ENCODE results near the gene NPY4R.
"Not testable (repeated sequence)": the region's sequence is repeated elsewhere in the genome, so short reads cannot be mapped to it uniquely, and the experiment has no call there.

NPY4R gene

DNA sequence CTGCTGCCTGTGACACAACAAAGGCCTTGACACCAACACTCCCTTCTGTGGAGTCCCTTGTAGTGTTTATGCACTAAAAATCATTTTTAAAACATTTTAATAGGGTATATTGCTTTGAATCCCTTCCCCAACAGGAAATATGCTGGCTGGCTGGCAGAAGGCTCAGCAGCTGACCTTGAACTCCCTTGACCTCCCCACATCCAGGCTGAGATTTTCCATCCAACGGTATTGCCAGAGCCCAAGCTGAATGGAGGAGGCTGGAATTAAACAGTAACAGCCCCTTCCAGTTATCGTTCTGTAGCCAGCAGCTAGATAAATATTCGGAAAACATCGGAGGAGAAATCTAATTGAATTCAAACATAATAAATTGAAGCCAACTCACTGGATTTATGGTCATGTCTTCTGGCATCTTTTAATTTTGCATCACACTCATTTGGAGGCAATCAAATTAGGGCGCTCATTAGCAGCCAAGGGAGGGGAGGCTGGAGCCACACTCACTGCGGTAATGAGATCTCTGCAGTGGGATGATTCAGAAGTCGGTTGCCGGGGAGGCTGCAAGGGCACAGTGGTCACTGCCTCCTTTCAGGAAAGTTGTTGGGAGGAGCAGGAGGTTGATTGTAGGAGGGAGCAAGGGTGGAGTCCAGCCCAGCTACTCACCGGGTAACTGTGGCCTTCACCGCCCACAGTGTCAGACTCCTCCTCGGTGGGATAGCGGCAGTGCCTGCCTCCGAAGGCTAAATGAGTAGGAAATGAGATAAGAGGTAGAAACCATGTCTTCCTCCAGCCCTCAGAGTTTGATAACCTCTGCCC lies 46.0 kb downstream of the NPY4R start:
- DNase-seq (ENCODE audit: extremely low read depth, low read depth): not testable (repeated sequence)

GRCh38 chr10:46418283-46418682 lies 47.5 kb downstream of the NPY4R start:
- DNase-seq (ENCODE audit: extremely low read depth, low read depth); H3K4me3 ChIP-seq (replicated peaks; ENCODE audit: low read depth, low read length): not testable (repeated sequence)

More for the DNA sequence above, 46.0 kb downstream of the NPY4R start:
- H3K4me3 ChIP-seq (replicated peaks; ENCODE audit: low read depth, low read length): not testable (repeated sequence)

- H3K4me3 ChIP-seq (replicated peaks; ENCODE audit: low read depth, low read length); DNase-seq (ENCODE audit: extremely low read depth, low read depth): not testable (repeated sequence)
Observed at GRCh38 chr10:46415291-46415690, 50.5 kb downstream of the NPY4R start.

DNA sequence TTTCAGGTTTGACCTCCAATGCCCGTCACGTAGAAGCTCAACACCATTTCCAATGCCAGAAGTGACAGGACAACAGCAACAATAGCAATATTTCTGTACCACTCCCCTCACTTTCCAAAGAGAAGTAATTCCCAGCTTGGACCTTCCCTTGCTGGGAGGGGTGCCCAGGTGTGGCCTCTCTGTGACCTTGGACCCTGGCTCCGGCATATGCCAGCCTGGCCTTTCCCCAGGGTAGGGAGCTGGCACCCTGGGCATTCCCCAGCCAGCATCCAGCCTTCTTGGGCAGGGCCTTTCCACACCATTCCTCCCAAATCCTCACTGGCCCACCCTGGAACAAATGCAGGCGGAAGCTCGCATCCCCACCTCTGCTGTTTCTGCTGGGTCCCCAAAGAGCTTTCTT lies 53.1 kb downstream of the NPY4R start:
- not testable (repeated sequence) for DNase-seq (ENCODE audit: extremely low read depth, low read depth); H3K4me3 ChIP-seq (replicated peaks; ENCODE audit: low read depth, low read length)

DNA sequence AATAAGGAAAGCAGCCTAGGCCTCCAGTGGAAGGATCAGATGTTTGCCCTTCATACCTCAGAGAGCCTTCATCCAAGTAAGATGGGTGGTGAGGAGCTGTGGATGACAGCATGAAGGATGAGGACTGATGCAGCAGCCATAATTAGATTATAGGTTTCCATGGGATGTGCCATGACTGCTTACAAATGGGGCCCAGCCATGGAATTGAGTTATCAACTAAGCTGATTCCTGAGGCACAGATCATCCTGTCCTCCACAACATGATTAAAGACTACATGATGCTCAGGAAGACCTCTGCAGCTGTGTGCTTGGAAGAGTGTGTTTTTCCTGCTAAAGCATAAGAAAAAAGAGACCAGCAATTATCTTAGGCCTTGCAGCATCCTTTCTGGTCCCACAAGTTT lies 54.6 kb downstream of the NPY4R start:
- not testable (repeated sequence) for H3K4me3 ChIP-seq (replicated peaks; ENCODE audit: low read depth, low read length); DNase-seq (ENCODE audit: extremely low read depth, low read depth)
